ENCODE data around the gene PGRMC2.

Gene PGRMC2, protein sequence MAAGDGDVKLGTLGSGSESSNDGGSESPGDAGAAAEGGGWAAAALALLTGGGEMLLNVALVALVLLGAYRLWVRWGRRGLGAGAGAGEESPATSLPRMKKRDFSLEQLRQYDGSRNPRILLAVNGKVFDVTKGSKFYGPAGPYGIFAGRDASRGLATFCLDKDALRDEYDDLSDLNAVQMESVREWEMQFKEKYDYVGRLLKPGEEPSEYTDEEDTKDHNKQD

DNA sequence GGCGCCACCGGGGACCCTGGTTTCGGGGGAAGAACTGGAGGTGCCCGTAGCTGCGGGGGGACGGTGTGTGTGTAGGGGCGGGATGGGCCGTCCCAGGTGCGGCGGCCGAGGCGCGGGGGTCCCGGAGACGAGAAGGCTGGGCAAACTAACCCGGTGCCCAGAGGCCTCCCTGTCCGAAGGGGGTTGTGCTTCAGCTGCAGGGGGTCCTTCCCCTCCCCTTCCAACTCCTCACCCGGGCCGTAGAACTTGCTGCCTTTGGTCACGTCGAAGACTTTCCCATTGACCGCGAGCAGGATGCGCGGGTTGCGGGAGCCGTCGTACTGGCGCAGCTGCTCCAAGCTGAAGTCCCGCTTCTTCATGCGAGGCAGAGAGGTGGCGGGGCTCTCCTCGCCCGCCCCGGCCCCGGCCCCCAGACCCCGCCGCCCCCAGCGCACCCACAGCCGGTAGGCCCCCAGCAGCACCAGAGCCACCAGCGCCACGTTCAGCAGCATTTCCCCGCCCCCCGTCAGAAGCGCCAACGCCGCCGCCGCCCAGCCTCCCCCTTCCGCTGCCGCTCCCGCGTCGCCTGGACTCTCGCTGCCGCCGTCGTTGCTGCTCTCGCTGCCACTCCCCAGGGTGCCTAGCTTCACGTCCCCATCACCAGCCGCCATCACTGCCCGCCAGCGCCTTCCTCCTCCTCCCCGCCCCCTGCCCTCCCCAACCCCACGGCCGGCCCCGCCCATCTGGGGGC is at the start of gene PGRMC2:
Gene PGRMC2, minus strand, starts transcription at position 673 of the 730 bp plus-strand sequence. Its CDS starts 23 bp downstream, at position 650.
- peak; percentile 58 for DNase-seq (ENCODE audit: low spot score)

DNA sequence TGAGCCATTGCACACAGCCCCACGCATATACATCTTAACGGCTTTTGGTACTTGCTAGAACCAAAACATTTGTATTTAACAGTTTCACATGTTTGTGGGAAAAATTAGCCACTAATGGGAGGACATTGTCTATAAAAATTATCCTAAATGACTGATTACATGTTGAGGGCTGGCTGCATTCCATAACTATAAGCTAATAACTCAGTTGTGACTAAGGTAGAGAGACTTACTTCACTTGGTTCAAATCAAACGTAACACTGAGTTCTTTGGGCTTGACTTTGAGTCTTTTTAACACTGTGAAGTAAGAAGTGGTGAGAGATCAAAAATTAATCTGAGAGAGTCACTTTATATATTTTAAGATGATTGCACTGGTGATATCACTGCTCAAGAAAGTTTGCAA is 47.9 kb upstream of the PGRMC2 start:
- DNase-seq (ENCODE audit: low spot score) = no peak

DNA sequence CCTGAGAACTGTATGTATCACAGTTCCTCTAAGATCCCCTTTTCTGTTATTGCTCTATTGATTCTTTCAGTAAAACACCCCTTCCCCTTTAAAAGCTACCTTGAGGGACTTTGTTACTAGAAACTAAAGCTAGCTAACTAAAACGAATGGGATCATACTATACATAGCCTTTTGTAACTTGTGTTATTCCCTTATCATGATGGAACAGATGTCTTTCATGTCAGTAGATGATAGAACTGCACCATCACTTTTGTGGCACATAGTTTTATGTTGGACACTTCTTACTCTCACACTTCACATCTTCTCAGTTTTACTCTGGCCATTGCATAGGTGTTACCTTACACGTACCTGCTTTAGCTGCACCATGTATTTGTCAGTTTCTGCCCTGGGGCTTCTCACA is 46.6 kb upstream of the PGRMC2 start:
- no peak for DNase-seq (ENCODE audit: low spot score)

DNA sequence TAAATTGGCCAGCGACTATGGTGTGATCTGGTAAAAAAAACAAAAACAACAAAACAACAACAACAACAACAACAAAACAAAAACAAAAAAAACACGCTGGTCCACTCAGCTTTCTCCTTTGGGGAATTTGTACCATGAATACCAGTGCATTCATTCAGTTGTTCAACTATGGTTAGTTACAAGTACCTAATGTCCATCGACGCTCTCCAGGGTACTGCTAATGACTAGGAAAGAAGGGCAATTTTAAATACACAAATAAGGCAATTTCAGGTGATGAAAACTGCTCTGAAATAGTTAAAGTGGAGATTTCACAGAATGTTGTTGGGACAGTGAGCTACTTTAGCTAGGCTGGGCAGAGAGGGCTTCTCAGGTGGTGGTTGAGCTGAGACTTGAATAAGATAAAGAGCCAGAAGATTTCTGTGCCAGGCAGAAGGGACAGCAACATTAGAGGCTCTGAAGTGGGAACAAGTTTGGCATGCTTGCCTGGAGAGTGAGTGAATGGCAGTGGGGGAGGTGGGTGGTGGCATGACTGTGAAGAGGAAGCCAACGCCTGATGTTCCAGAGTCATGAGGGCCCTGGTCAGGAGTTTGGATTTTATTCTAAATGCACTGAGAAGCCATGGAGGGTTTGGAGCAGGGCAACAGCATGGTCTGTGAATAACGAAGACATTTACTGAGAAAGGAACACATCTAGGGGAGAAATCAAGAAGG is 45.9 kb upstream of the PGRMC2 start:
- no peak for DNase-seq (ENCODE audit: low spot score)

DNA sequence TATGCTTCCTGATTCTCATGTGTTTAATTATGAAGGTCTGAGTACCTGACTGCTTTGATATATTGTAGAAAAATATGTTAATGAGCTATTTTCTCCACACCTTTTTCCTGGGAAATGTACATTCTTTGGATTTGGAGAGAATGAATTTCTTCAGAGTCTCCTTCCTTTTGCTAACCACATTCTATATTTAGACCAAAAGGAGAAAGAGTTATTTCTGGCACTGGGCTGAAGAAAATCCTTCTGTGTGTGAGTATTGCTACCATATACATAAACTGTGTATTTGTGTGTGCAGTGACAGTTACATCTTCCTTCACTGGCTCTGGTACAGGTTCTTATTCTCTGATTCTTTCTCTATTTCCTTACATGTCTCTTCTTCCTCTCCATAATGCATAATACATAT is 44.5 kb upstream of the PGRMC2 start:
- DNase-seq (ENCODE audit: low spot score) = no peak

DNA sequence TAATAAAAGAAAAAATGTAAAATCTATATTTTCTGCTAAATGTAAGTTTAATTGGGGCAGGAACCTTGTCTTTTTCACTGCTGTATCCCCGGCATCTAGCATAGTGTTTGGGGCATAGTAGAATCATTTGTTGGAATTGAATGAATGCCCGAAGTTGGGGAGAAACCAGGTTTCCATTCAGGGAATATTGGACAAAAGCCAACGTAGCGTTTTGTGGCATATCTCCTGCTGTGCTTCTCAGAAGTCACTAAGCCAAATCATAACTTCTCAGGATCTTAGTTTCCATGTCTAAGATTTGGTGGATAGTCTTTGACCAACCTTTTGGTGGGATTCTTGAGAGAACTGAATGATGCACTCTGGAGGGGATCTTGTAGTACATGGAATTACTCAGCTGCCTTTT is 42.0 kb upstream of the PGRMC2 start:
- no peak for DNase-seq (ENCODE audit: low spot score)

DNA sequence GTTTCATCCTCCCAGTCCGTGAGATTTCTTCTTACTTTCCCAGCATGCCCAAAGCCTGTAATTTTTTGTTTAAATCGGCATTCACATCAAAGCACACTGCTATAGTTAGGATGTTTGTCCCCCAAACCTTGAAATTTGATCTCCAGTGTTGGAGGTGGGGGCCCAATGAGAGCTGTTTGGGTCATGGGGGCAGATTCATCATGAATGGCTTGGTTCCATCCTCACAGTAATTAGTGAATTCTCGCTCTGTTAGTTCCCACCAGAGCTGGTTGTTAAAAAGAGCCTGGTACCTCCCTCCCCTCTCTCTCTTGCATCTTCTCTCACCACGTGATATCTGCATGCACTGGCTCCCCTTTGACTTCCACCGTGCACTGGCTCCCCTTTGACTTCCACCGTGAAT is 40.5 kb upstream of the PGRMC2 start:
- no peak for DNase-seq (ENCODE audit: low spot score)

DNA sequence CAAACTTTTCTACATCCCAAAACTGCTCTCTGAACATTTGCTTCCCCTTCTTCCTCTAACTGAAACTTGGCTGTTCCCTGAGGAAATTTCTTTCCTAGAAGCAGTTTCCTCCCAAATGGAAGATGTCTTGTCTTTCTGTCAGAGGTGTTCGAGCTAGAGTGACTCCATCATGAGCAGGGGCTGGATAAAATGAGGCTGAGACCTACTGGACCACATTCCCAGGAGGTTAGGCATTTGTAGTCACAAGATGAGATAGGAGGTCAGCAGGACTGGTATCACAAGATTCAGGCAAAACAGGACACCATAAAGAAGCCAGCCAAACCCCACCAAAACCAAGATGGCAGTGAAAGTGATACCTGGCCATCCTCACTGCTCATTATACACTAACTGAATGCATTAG is 35.8 kb upstream of the PGRMC2 start:
- DNase-seq (ENCODE audit: low spot score) = no peak

DNA sequence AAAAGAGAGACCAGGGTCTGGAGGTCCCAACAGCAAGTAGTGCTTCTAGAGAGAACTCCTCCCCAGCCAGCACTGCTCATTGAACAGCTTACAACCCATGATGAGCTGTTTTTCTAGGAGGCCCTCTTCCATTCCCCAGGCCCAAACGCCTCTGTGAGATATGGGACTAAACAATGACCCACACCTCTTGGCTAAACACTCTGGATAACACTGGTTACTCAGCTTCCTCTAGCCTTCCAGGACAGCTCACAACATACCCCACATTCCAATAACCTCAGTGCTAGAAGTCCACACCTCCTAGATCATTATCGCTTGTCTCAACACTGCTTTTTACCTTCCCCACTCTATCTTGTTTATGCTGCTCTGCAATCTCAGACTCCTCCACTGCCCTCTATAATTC is 35.4 kb upstream of the PGRMC2 start:
- no peak for DNase-seq (ENCODE audit: low spot score)

DNA sequence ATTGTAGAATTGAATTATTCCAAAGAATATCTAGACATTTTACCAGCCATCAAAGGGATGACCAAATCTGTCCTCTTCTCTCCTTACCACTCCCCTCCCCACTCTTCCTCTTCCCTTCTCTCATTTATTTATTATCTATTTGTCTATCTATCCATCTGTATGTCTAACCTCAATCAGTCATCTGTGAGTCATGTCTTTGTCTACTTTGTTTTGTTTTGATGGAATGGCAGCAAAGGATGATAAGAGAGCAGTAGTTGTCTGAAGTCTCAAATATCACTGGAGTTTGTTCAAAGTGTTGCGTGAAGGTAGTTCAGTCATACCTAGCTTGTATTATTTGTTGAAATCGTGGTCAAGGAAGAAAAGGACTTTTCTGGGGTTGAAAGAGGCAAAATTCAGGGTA is 34.7 kb upstream of the PGRMC2 start:
- no peak for DNase-seq (ENCODE audit: low spot score)

DNA sequence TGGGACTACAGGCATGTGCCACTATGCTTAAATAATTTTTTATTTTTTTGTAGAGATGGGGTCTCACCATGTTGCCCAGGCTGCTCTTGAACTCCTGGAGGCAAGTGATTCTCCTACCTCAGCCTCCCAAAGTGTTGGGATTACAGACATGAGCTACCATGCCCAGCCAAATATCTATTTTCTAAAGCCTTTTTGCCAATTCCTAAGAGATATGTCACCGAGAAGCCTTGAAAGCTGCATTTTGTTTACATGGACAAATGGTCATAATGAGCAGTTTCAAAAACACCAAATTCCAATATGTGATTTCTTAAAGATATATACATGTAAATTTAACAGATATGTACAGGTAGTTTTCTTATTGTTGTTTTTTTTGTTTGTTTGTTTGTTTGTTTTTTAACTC is 33.0 kb upstream of the PGRMC2 start:
- no peak for DNase-seq (ENCODE audit: low spot score)

DNA sequence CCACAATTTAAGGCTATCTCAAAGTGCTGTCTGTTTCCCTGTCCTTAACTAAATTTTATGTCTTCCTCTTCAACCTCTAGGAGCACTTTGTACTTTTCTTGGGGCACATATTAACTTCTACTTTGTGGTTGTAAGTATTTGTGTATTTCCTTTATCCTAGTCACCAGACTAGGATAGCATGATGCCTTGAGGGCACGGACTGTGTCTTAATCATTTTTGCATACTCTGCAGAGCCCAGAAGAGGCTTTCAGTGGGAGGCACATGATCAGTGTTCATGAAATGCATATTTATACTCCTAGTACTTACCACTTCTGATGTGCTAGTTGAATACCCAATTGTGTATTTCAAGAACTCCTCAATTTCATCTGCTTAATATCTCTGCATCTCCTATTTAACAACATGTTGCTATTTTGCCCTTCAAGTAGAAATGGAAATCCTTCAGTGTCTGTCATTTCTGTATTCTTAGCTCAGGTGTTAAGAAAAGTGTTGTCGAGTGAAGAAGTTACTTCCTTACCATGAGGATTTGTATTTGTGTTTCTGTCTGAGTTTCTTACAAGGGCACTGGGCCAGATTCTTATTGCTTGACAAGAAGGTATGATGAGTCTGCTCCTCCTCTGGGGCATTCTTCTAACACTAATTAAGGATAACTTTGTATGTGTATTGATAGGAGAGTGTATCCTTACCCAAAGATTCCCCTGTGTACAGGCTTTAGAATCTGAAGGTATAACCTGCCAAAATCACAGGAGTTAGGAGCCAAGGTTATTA is 28.3 kb upstream of the PGRMC2 start:
- DNase-seq (ENCODE audit: low spot score) = no peak

DNA sequence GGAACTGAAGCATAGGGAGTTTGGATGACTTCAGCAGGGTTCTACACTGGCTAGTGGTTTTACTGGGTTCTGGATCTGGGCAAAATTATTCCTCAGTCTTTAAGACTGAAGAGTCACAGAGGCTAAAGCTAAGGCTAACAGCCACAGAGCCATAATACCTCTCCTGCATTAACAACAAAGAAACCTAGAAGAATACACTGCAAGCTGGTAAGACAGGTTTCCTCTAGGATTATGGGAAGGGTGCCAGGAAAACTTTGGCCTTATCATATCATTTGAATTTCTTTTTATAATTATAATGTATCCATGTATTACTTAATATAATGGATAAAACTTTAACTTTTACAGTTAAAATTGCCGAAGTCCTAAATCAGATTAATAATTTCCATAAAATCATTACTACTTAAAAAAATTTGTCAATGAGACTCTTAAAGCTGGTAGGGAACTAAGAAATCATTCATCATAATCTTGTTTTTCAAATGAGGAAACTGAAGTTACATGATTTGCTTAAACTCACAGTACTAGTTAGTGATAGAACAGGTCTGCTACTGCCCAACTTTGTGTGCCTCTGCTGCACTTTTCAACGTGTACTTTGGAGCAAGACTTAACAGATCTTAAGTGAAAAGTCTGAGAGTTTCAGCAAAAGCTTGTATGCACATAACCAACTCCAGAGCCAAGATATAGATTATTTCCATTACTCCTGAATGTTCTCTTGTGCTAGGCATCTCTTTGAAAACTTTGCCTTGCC is 24.2 kb upstream of the PGRMC2 start:
- DNase-seq (ENCODE audit: low spot score) = no peak

DNA sequence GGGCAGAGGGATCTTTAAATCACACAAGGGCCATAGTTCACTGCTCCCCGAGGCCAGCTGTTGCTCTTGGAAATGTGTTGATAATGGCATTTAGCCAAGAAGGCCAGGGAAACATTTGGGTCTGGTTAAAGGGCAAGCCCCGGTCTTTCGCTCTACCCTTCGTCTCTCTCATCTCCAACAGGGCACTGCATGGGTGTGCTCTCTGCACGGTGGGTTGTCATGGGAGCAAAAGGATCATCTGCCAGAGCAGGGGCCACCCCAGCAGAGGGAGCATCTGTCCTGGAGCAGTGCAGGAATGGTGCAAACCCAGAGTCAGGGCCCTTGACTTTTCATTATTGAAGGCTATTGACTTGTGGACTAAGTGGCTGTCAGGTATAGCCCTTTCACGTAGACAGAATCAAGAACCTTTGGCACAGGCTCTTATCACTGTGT is 22.7 kb upstream of the PGRMC2 start:
- DNase-seq (ENCODE audit: low spot score) = peak; percentile 47

DNA sequence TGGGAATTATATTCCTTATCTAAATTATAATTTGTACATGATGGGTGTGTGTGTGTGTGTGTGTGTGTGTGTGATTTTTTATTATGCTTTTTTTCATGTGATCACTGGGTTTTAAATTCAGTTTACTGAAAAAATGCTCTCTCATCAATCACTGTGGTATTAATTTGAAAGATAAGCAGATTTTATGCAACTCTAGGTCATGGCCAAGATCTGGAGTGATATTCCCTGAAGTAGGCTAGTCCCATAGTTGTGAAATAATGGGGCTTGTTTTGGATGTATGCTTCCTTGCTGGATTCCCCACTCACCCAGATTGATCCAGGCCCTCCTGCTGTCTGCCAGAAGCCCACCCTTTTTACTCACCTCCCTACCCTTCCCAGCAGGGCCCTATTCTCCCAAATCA is 22.0 kb upstream of the PGRMC2 start:
- DNase-seq (ENCODE audit: low spot score) = no peak

DNA sequence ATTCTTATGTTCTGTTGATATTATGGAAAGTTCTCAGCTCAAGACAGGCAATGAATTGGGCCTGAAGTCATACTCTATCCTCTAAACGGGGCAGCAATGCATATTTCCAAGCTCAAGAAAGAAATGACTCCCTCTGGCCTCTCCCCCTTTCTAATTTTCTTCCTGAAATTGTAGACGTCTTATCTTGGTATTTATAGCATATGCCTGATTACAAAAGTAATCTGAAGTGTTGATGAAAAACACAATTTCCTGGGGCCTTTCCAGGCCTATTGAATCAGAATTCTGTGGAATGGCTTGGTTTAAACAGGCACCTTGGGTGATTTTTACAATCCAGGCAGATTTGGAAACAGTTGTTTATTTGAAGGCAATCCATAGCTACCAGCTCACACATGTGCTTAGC is 21.4 kb upstream of the PGRMC2 start:
- DNase-seq (ENCODE audit: low spot score) = no peak

DNA sequence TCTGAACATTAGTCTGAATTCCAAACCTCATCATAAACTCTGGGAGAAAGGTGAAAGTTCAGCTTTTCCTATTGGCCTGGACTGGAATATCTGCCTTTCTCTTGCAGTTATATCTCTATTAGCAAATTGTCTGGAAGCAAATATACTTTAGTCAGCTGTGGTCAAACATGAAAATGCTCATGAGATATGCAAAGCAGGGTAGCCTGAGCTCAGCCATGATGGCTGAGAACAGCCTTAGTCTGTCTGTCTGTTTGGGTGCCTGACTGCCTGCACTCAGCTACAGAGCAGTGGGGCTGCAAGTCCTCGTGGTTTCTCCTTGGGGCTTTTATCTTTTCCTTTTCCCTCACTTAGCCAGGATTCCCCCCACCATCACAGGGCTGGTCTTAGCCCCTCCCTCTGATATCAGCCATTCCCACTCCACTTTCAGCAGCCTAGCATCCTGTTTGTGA is 19.5 kb upstream of the PGRMC2 start:
- DNase-seq (ENCODE audit: low spot score) = no peak

DNA sequence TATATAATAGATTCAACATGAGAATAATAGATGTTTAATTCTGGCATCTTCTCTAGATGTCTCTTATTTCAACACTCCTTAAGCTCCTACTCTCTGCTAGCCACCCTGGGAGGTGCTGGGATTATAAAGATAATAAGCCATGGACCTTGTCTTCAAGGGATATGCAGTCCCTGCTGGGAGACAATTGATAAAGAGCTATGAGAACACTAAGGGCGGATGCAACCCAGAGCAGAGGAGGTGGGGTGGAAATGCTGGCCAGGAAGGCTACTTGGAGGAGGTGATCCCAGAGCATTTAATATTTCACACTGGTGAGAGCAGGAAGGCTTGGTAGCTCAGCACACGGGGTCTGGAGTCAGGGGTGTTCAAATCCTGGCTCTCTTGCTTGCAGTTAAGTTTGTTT is 18.3 kb upstream of the PGRMC2 start:
- no peak for DNase-seq (ENCODE audit: low spot score)

DNA sequence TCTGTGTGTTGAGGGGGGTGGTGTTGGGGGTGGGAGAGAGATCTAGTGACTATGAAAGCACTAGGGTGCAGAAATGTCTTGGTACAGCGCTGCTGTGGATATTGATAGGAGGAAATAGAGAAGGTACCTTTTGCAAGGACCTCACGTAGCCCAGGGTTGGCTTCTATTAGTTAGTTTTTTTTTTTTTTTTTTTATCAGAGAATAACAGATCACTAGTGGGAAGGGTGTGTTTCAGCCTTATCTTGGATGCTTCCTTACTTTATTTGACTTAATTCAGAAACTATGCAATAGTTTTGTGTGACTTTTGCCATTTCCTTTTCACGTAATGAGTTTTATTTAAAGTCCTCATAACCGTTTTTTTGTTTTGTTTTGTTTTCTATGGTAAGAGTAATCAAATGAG is 16.4 kb upstream of the PGRMC2 start:
- no peak for DNase-seq (ENCODE audit: low spot score)

DNA sequence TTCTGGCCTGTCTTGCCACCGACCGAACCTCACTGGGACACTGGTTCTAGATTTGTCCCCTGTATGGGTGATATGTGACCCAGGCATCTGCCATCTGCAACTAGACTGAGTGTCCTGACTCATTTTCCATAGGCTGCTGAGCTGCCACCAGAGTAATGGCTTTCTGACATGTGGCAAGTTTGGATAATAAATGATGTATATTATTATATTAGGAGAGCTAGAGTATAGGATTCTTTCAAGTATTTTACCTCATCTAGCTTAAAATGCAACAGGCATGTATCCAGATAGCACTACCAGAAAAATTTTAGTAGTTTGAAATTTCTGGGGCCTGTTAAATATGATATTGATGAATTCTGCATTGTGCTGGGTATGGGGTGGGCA is 15.8 kb upstream of the PGRMC2 start:
- DNase-seq (ENCODE audit: low spot score) = no peak

DNA sequence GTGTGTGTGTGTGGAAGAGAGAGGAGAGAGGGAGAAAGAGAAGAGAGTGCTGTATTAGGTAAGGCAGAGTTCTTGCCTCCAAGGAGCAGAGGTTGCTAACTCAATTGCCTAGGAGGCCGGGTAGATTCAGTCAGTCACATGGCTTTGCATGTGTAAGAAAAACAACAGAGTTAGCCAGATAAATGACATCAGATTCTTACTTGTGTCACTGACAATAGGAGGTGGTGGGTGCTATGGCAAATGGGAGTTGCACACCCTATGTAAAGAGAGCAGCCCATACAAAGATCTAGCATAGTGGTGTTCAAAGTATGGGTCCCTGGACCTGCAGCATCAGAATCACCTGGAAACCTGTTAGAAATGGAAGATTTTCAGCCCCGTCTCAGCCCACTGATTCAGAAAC is 14.4 kb upstream of the PGRMC2 start:
- no peak for DNase-seq (ENCODE audit: low spot score)

DNA sequence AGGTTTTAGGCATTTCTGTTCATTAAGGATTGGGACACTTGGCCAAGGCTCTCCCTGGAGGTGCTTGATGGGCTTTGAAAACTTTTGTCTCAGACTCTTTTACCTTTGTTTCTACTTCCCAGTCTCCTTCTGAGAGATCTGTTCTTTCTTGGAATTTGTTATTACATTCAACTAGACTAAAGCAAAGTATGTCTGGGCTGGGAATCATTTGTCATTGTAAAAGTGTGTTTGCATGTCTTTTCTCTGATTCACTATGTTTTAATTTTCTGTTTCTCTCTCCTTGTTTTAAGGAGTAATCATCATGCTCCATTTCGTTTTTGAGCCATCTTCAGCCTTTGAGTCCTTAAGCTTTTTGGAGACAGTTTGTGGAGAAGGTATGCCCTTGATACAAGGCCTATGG is 12.2 kb upstream of the PGRMC2 start:
- DNase-seq (ENCODE audit: low spot score) = no peak
